K562 (cell line): ENCODE measurements around the gene MPP7.

Source experiments
- ATF7 ChIP-seq: fragments of 450-650 bp; IDR thresholded peaks from 2 replicates; pipeline ENCODE4 v1.7.1; 2014; ENCODE audit warnings: mild to moderate bottlenecking, moderate library complexity
- TAF1 ChIP-seq: IDR thresholded peaks from 2 replicates; pipeline ENCODE4 v1.6.1; 2011; ENCODE audit warnings: mild to moderate bottlenecking, low read length, moderate library complexity; ENCODE audit not compliant: insufficient read depth, control insufficient read depth, severe bottlenecking; ENCODE audit errors: extremely low read depth

- TF ChIP-seq ATF7 (no peak), TAF1 (no peak)
These were observed 32.9 kb downstream of the MPP7 start for GRCh38 chr10:28269842-28270456.
